CD4-positive, alpha-beta T cell treated with Interleukin-15 for 1 hour (primary cell): Measurements from ENCODE around the gene CEP350.
"Not testable (repeated sequence)": the region's sequence is repeated elsewhere in the genome, so short reads cannot be mapped to it uniquely, and the experiment has no call there.

Source experiments
- DNase-seq: peaks from one replicate; pipeline ENCODE4 v3.0.0-alpha.2; 2020

Gene CEP350

DNA sequence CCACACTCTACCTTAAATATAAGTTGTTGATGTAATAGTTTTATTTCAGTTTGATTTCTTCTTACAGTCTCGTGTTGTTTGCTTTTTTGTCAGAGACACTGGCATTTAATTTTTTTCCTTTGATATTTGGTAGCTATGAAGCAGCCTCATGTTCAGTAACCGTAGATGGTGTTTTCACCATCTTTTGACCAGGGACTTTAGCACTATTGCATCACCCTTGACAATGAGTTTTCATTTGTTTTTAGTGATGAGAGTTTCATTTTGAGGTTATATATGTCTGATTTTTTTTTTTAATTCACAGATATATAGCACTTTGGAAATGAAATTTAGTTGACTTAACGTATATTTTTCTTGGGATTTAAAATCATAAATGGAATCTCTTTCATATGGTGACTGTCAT lies 36.2 kb downstream of the CEP350 start:
- no peak for DNase-seq

DNA sequence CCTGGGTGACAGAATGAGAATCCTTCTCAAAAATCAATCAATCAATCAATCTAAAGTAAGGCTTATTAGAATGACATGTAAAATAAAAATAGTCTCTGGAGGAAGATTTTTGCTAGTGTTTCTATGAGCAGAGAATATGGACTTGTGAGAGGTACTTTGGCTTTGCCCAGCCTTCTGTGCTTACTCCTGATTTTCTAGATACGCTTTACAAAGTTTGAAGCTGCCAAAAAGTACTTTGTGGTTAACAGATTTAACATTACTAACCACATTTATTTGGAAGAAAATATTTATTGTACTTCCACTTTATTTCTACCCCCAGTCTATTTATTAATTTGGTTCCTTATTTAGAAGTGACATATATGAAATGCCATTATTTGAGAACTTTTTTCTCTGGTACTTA lies 41.0 kb downstream of the CEP350 start:
- no peak for DNase-seq

DNA sequence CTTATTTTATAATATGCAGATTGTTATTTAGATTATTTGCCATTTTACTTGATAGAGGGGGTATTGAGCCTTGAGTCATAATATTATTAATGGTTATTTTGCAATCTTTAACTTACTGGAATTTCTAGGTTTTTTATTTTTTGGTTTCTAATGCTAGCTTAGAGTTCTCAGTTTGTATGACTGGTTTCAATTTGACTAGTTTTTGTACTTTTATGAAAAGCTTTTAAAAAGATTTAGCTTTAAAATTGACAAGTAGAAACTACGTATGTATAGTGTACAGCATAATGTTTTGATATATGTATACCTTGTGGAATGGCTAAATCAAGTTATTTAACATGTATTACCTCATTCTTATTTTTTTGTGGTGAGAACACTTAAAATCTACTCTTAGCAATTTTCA lies 41.5 kb downstream of the CEP350 start:
- DNase-seq = no peak

DNA sequence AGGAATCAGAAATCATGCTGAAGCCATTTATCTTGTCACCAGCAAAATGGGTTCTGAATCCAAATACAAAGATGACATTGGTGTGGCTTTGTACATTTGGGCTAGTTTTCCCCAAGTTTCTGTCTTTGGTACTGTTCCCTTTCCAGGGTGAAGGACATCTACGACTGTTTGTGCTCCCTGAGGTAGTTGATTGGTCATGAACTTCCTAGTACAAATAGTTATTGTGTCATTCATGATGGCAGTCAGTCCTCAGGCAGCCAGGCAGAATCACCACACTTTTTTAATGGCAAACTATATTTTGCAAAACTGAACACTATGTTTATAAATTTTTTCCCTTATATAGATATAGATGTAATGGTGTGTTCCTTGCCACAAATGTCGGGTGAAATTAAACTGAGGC lies 46.0 kb downstream of the CEP350 start:
- DNase-seq = no peak

DNA sequence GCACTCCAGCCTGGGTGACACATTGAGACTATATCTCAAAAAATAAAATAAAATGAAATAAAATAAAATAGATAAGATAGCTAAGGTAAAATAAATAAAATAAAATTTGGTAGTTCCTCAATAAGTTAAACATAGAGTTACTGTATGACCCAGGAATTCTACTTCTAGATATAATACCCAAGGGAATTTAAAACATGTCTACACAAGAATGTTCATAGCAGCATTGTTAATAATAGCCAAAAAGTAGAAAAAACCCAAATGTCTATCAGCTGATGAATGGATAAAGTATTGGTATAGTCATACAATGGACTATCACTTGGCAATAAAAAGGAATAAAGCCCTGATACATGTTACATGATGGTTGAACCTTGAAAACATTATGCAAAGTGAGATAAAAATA lies 47.8 kb downstream of the CEP350 start:
- no peak for DNase-seq

DNA sequence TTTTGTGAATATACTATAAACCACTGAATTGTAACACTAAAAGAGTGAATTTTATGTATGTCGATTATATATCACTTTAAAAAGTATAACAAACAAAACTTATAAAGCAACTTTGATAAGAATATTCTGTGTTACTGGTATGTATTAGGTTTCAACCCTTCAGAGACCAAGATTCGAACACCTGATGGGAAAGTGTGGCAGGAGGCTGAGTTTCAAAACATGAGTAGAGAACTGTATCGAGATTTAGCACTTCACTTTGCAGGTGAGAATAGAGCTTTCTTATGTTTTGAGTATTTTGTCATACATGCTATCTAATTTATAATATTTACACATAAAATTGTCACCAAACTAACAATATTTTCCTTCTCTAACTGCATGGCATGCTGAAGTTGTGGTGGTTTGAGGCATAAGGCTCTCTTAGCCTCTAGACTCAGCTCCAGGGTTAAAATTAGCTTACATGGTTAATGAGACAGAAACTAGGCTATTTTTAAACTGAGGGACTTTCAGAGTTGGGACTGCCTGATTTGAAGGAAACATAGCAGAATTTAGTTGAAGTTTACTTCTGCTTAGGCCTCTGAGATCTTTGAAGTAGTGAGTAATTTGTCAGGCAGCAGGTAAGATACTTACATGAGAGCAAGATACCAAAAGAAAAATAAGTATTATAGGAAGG lies 48.6 kb downstream of the CEP350 start:
- DNase-seq = no peak

DNA sequence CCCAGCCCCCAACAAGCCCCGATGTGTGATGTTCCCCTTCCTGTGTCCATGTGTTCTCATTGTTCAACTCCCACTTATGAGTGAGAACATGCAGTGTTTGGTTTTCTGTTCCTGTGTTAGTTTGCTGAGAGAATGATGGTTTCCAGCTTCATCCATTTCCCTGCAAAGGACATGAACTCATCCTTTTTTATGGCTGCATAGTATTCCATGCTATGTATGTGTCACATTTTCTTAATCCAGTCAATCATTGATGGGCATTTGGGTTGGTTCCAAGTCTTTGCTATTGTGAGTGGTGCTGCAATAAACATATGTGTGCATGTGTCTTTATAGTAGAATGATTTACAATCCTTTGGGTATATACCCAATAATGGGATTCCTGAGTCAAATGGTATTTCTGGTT lies 52.2 kb downstream of the CEP350 start:
- not testable (repeated sequence) for DNase-seq

DNA sequence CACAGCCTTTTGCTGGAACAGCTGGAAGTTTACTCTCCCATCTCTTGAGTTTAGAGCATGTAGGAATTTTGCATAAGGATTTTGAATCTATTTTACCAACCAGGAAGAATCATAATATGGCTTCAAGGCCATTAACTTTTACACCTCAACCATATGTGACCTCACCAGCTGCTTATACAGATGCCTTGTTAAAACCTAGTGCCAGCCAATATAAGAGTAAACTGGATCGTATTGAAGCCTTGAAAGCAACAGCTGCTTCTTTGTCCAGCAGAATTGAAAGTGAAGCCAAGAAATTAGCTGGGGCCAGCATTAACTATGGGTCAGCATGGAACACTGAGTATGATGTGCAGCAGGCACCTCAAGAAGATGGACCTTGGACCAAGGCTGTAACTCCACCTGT lies 65.4 kb downstream of the CEP350 start:
- DNase-seq = no peak

DNA sequence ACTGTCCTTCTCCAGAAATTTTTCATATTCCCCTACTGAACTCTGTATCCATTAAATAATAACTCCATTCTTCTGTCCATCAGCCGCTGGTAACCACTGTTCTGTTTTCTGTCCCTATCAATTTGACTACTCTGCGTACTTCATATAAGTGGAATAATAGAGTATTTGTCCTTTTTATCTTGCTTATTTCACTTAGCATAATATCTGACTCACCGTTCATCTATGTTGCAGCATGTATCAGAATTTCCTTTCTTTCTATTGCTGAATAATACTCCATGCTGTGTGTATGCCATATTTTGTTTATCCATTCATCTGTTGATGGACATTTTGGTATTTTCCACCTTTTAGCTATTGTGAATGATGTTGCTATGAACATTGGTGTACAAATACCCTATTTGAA lies 71.9 kb downstream of the CEP350 start:
- no peak for DNase-seq

DNA sequence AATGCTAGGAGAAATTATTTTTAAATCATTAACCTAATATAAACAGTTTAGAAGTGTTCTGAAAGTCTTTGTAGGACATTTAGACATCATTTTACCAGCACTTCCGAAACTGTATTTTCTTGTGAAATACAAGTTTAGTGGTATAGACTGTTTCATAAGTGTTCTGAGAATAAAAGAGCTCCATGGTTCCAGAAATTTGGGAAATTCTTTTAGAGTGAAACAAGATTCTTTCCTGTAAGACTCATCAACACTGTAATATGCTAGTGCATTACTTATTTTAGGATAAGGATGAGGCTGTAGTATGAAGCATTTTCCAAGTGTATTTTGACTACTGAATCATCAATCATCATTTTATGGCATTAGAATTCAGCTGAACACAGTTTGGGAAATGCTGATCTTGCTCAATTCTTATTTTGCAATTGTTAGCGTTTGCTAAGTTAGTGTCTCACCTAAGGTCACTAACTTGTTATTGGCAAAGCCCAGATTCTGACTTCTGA lies 73.4 kb downstream of the CEP350 start:
- DNase-seq = no peak

DNA sequence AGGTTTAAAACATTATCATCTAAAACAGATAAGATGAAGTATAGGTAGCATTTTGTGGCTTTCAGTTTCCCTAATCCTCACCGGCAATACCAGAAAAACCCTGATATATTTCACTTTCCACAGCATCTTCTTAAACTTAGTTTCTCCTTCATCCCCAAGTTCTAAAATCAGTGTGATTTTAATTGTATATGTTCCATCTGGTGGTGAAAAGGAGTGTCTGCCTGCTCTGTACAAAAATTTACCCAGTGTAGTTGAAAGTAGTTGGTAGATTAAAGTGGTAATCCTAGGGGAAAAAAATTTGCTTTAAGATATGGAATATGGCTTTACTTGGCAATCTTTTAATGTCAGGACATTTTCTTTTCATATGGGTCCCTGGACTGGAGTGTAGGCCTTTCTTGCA lies 74.3 kb downstream of the CEP350 start:
- no peak for DNase-seq

DNA sequence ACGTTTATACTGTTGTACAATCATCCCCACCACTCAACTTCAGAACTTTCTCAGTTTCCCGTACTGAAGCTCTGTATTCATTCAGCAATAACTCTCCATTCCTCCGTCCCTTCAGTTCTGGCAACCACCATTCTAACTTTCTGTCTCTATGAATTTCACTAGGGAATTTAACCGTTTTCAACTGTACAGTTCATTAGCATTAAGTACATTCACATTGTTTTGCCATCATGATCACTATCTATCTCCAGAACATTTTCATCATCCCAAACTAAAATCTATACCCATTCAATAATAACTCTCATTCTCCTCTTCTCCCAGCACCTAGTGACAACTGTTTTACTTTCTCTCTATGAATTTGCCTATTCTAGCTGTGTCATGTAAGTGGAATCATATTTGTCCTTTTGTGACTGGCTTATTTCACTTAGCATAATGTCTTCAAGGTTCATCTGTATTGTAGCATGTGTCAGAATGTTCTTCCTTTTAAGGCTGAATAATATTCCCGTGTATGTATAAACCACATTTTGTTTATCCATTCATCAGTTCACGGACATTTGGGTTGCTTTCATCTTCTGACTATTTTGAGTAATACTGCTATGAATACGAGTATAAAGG lies 75.0 kb downstream of the CEP350 start:
- no peak for DNase-seq

DNA sequence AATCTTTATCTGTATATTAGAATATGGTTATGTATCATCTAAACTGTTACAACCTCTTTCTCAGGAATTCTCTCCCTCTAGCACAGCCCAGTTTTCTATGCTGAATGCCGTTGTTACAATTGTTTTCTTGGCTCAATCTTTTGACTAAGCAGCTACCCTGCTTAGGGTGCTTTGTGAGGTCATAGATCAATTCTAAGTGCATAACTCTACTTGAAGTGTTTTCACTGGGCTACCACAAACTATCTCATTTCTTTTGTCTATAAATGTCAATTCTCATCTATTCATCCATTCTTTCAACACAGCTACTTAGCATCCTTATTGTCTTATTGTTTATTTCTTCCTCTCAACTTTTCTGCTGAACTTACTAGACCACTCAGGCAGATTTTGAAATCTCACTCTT lies 77.1 kb downstream of the CEP350 start:
- no peak for DNase-seq

DNA sequence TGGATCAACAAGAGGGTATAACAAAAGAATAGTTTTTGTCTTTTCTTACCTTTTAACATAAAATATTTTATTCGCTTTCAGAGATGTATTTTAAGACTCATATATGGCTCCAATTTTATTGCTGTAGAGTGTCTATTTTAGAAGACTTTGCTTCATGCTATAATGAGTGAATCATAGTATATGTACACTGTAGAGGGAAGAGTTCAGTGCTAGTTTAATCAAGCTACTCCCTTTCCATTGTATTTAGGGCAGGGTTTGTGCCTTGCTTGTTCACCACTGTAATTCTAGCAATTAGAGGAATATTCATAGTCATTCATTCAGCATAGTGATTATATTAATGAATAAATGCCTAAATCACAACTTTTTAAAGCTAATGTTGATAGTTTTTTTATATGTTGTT lies 78.8 kb downstream of the CEP350 start:
- no peak for DNase-seq

DNA sequence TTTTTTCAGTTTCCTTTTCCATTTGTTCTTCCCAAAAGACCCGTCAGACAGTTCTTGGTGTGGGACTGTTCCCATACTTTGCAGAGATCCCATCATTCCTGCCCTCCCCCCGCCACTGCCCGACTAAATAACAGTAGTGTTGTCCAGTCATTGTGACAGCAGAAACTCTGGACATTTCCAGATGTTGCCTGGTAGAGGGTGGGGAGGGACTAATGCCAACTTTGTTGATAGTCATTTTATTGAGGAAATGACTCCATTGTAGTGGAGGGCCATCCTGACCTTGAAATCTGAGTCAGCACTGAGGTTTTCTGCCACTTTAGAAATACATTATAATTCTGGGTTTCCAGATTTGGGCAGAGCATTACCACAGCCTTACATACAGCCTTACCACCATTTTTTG lies 85.4 kb downstream of the CEP350 start:
- no peak for DNase-seq

DNA sequence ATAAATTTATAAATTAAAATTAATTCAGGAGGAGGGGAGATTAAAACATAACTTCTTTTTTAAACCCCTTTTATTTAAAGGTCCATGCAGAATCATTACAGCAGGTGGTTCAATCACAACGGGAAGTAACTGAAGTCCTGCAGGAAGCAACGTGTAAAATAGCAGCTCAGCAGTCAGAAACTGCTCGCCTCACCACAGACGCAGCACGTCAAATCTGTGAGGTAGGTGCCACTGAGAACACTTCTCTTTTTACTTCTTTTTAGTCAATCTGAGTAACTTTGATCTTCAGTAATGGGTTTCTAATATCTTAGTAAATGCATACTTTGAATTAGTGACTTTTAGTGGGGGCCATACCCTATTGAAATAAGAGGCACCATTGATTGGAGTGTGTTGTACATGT lies 87.0 kb downstream of the CEP350 start:
- no peak for DNase-seq

DNA sequence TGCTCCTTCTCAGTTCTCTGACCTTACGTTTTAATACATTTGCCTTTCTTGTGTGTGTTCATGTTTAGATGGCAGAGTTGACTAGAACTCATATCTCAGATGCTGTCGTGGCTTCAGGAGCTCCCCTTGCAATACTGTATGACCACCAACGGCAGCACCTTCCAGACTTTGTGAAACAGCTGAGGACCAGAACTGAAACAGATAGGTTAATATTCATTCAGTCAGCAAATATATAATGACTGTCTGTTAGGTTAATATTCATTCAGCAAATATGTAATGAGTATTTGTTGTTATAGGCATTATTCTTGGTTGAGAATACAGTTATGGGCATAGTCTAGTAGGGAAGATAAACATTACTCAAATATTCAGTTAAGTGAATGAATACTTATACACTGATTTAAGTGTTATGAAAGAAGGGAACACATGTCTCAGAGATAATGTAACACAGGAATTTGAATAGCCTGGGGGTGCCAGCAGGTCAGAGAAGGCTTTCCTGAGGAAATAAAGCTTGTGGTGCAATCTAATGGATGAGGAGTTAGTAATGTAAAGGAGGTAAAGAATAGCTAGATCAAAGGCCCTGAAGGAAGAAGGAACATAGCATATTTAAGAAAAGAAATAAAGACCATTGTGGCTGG lies 88.5 kb downstream of the CEP350 start:
- DNase-seq = no peak

DNA sequence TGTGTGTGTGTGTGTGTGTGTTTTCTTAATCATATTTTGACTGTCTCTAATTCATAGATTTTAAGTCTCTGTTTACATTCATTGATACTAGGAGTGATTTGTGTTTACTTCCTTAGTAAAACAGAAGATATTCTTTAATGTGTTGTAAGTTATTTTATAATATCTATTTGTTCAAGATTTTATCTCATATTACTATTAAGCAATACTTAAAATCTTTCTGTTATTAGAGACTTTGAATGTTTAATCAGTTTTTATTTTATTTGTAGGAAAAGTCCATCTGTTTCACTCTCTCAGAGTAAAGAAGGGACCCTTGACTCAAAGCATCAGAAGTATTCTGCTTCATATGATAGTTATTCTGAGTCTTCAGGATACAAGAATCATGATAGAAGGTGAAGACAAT lies 89.2 kb downstream of the CEP350 start:
- no peak for DNase-seq

DNA sequence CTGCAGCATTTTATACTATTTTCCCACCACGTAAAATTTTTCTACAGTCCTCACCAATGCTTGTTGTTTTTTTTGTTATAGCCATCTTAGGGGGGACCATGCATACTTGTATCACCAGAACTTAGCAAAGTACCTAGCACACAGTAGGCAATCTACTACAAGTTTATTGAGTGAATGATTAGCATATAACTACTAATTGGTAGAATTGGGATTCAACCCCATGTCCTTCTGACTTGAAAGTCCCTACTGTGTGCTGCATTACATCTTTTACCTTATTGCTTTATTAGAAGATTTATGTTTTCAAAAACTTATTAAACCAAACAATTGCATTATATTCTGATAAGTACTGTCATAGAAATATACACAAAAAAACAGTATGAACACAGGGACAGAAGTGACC lies 92.1 kb downstream of the CEP350 start:
- no peak for DNase-seq

DNA sequence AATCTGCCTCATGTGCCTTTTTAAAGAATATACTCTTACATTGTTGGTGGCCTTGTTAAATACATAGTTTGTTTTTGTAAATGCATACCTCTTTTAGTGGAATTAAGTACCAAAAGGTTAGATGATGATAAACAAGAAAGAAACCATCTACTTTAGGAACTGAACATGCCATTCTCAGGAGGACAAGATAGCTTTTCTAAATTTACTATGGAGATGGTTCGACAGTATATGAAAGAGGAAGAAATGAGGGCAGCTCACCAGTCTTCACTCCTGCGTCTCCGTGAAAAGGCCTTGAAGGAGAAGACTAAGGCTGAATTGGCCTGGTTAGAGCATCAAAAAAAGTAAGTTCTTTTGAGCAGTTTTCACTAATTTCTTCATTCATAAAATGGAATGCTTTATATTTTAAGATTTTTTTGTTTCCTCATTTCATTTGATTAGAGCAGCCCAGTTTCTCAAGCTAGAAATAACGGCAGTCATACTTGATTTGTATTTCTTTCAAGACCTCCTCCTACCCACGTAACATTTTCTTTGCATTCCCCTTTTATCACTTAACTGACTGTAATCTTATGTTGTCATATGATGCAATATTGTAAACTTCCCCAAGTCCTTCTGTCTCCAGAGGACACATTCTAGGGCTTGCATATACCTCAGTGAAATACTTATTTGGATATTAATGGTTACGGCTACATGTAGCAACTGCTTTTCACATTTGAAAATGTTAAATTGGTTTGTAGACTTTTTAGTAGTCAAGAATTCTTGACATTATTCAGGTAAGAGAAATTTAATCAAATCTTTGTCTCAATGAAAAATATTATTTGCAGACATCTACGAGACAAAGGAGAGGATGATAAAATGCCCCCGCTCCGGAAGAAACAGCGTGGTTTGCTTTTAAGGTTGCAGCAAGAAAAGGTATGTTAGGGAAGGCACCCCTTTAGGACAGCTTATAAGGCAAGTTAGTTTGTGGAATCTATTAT lies 99.3 kb downstream of the CEP350 start:
- no peak for DNase-seq

DNA sequence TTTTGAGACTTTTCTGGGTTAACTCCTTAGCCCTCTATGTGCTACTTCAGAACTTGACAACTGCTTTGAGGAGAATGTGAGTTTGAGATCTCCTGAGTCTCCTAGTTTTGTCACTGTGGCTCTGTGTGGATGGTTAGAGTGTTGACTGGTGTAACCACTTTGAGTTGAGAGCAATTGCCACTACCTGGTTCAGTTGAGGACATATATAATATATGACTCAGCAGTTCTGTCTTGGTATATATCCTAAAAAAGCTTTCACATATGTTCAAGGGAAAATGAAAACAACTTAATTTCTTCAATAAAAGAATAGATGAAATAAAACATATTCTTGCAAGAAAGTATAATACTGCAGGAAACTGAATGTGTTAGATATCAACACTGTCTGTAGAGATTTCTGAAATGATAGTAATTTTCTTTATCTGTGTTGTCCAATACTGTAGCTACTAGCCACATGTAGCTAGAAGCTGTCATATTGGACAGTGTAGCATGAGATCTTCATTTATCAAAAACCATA lies 103.3 kb downstream of the CEP350 start:
- DNase-seq = no peak

DNA sequence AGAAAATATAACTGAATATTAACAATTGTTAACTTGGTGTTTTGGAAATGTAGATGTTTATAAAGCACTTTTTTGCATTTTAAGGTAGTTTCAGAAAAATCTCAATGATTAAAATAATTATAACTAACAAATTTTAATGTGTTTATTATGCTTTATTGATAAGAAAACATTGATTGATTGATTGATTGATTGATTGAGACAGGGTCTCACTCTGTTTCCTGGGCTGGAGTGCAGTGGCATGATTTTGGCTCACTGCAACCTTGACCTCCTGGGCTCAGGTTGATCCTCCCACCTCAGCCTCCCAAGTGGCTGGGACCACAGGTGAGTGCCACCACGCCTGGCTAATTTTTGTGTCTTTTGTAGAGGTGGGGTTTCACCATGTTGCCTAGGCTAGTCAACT lies 106.4 kb downstream of the CEP350 start:
- DNase-seq = no peak

DNA sequence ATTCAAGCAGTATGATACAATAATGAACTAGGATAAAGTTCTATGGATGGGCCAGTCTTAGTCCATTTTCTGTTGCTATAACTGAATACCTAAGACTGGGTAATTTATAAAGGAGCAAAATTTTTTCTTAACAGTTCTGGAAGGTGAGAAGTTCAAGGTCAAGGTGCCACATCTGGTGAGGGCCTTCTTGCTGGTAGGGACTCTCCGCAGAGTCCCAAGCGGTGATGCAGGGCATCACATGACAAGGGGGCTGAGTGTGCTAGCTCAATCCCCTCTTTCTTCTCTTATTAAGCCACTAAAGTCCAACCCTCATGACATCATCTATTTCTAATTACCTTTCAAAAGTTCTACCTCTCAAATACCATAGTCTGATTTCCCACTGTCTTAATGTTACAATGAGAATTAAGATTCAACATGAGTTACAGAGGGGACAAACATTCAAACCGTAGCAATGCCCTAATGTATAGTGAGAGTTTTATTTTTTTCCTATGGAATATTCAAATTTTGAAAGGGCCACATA lies 107.9 kb downstream of the CEP350 start:
- no peak for DNase-seq
